ENCODE results near the gene CPLX3. TPM values are rescaled to one million over a fixed set of nuclear protein-coding genes. Genes with fewer than 3 reads are reported as not detected.

The CPLX3 gene
- total and polyA plus RNA-seq, 2 of the 8 experiments (the other 6 are each of a cell fraction or from before 2014, with no cell fraction given) = 0.17 TPM; not detected in 1

DNA sequence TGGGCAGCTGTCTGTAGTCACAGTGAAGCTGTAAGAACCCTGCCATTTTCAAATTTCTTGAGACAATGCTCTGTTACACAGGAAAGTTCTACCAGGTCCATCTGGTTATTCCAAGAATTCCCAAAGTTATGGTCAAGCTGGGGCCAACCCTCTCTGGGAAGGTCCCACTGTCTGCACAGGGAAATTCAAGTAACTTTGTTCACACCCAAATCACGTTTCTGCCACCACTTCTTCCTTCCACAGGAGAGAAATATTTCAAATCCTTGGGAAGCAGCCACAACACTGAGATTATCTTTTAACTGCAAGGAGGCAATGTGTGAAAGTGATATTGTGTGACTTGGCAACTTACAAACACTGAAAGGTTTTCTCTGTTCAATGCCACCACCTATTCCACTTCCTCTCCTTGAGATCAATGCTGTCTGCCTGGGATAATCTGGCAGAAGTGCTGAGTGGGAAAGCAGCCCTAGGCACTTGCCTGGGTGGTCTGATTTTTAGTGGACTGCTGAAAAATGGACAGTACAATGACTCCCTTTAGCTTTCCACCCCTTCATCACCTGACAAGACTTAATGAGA is 41.1 kb downstream of the CPLX3 start:
- no peak overlapping the region for H4K91ac ChIP-seq (replicated peaks; ENCODE audit: insufficient read length, low read length)
- H3K4me3 ChIP-seq (ENCODE audit: extremely low read depth in 1 of 4, insufficient read depth in 2 of 4, low read depth in 3 of 4, low read length in 4 of 4) = no peak overlapping the region
- no peaks in the 10 kb centered on the region for H3K27me3 ChIP-seq (replicated peaks in 1 of 4; ENCODE audit: control insufficient read depth in 3 of 4, extremely low read depth in 1 of 4, insufficient read depth in 3 of 4, low read length in 3 of 4)
- H4K5ac ChIP-seq (ENCODE audit: insufficient read length, low read depth, low read length) = no peak overlapping the region
- no peaks in the 10 kb centered on the region for H3K36me3 ChIP-seq (ENCODE audit: control insufficient read depth in 2 of 4, insufficient read depth in 4 of 4, low read length in 3 of 4)
- 100% methylated on average over 1 of the region's 1 CpG; no CpG with 5 or more reads in 1 of the 2 experiments for WGBS, 2 experiments (ENCODE audit: extremely low coverage in 1 of 2, insufficient coverage in 1 of 2, insufficient read length in 1 of 2, insufficient replicate concordance in 2 of 2, low coverage in 1 of 2, low lambda C conversion rate in 2 of 2, missing lambda C conversion rate in 1 of 2)
- no peak overlapping the region for H2AK5ac ChIP-seq (ENCODE audit: low read depth, low read length)
- H3K4ac ChIP-seq (replicated peaks; ENCODE audit: insufficient read length, low read depth, low read length) = no peak overlapping the region
- H3K18ac ChIP-seq (ENCODE audit: extremely low read depth, low read length) = no peak overlapping the region
- peaks cover 9% of the 10 kb centered on the region; the same call in 1 of the 2 replicates for H3K79me1 ChIP-seq (ENCODE audit: low read depth, low read length)
- H3K4me1 ChIP-seq (replicated peaks in 1 of 4; ENCODE audit: control insufficient read depth in 3 of 4, insufficient read depth in 4 of 4, low read length in 3 of 4) = no peaks in the 10 kb centered on the region; a peak in 1 of 7 replicates
- H3K14ac ChIP-seq (ENCODE audit: insufficient read length) = no peak overlapping the region
- no peaks in the 10 kb centered on the region for H3K9me3 ChIP-seq (ENCODE audit: insufficient read depth in 2 of 2, low read depth in 1 of 2, low read length in 1 of 2)
- no peak for DNase-seq (ENCODE audit: low read depth in 1 of 2, low spot score in 2 of 2)
- H2BK12ac ChIP-seq (ENCODE audit: low read depth, low read length) = no peak overlapping the region
- H2BK5ac ChIP-seq (ENCODE audit: low read depth, low read length) = no peak overlapping the region
- no peak overlapping the region for H2BK120ac ChIP-seq (replicated peaks; ENCODE audit: low read depth, low read length)
- peaks cover 0 to 53% of the 10 kb centered on the region in 2 experiments; a peak in 2 of 4 replicates for H3K79me2 ChIP-seq (ENCODE audit: control insufficient read depth in 1 of 2, insufficient read depth in 2 of 2, low read length in 2 of 2)
- no peak overlapping the region for H3K27ac ChIP-seq (ENCODE audit: low read depth, low read length)
- CTCF ChIA-PET (ENCODE audit: partially characterized antibody) = interaction anchor here (0.9 to 1.5 kb wide), 3 partner anchors 24 to 42 kb away, joined by 3 to 7 read pairs (median 3); no protein-coding TSS in a partner anchor
- H3K23me2 ChIP-seq (ENCODE audit: low read depth, low read length) = peaks cover 2% of the 10 kb centered on the region; the same call in 1 of the 2 replicates
- no peak overlapping the region for H2BK15ac ChIP-seq (ENCODE audit: low read length)
- H3K23ac ChIP-seq (ENCODE audit: insufficient read length) = no peak overlapping the region
- H4K8ac ChIP-seq (ENCODE audit: extremely low read depth, insufficient read depth, low read length) = no peak overlapping the region
- no peak overlapping the region for H3K4me2 ChIP-seq (ENCODE audit: insufficient read depth in 1 of 2, low read depth in 2 of 2, low read length in 2 of 2)
- no peak overlapping the region for H3K9ac ChIP-seq (replicated peaks in 1 of 4; ENCODE audit: extremely low read depth in 1 of 4, low read depth in 3 of 4, low read length in 3 of 4)
- no peak overlapping the region for H2BK20ac ChIP-seq (ENCODE audit: low read length)
- H4K20me1 ChIP-seq (replicated peaks in 1 of 2; ENCODE audit: control insufficient read depth in 1 of 2, insufficient read depth in 2 of 2, low read length in 2 of 2) = peaks cover 3 to 11% of the 10 kb centered on the region in 2 experiments
- FAIRE-seq = no peak
- H2AFZ ChIP-seq (ENCODE audit: low read length) = no peak overlapping the region
- POLR2A ChIA-PET (ENCODE audit: partially characterized antibody) = interaction anchor here (1.0 to 1.8 kb wide), 2 partner anchors 50 to 71 kb away, joined by 3 read pairs; partner anchors contain the start of gene COX5A
- H3K56ac ChIP-seq (replicated peaks; ENCODE audit: insufficient read length, low read depth, low read length) = no peak overlapping the region
- TF ChIP-seq YY1 (IDR thresholded peaks at IDR 0.05; ENCODE audit: low read depth, low read length) (no peak), CBX5 (IDR thresholded peaks at IDR 0.05; ENCODE audit: low read depth, low read length) (no peak), ASH2L (IDR thresholded peaks at IDR 0.05; ENCODE audit: low read length) (no peak), RBBP5 (IDR thresholded peaks at IDR 0.05; ENCODE audit: borderline replicate concordance, low read depth, low read length) (no peak), POLR2AphosphoS5 (IDR thresholded peaks at IDR 0.05; ENCODE audit: low read depth, low read length) (no peak), JUND (IDR thresholded peaks at IDR 0.05; ENCODE audit: low read length) (no peak), SAP30 (IDR thresholded peaks at IDR 0.05; ENCODE audit: insufficient read depth, insufficient replicate concordance, low read length) (no peak), CHD2 (IDR thresholded peaks at IDR 0.05; ENCODE audit: low read length) (no peak), BCL11A (IDR thresholded peaks at IDR 0.05; ENCODE audit: low read depth in 2 of 2, low read length in 2 of 2) (no peak), ZNF274 (IDR thresholded peaks at IDR 0.05; ENCODE audit: borderline replicate concordance, extremely low read depth, low read length) (no peak)
- TF ChIP-seq, protein P1, sequence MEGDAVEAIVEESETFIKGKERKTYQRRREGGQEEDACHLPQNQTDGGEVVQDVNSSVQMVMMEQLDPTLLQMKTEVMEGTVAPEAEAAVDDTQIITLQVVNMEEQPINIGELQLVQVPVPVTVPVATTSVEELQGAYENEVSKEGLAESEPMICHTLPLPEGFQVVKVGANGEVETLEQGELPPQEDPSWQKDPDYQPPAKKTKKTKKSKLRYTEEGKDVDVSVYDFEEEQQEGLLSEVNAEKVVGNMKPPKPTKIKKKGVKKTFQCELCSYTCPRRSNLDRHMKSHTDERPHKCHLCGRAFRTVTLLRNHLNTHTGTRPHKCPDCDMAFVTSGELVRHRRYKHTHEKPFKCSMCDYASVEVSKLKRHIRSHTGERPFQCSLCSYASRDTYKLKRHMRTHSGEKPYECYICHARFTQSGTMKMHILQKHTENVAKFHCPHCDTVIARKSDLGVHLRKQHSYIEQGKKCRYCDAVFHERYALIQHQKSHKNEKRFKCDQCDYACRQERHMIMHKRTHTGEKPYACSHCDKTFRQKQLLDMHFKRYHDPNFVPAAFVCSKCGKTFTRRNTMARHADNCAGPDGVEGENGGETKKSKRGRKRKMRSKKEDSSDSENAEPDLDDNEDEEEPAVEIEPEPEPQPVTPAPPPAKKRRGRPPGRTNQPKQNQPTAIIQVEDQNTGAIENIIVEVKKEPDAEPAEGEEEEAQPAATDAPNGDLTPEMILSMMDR (IDR thresholded peaks at IDR 0.05; ENCODE audit: control extremely low read depth in 1 of 3, insufficient read depth in 1 of 3, low read depth in 1 of 3, low read length in 3 of 3) = no peak

Measured in H1 (cell line).